Left hindlimb (tissue), 1 donor: ENCODE data around the gene SSNA1.

ENCODE experiments used
- DNase-seq: peaks from one replicate; pipeline ENCODE4 v3.0.0-alpha.2; 2018

Gene SSNA1, protein sequence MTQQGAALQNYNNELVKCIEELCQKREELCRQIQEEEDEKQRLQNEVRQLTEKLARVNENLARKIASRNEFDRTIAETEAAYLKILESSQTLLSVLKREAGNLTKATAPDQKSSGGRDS

DNA sequence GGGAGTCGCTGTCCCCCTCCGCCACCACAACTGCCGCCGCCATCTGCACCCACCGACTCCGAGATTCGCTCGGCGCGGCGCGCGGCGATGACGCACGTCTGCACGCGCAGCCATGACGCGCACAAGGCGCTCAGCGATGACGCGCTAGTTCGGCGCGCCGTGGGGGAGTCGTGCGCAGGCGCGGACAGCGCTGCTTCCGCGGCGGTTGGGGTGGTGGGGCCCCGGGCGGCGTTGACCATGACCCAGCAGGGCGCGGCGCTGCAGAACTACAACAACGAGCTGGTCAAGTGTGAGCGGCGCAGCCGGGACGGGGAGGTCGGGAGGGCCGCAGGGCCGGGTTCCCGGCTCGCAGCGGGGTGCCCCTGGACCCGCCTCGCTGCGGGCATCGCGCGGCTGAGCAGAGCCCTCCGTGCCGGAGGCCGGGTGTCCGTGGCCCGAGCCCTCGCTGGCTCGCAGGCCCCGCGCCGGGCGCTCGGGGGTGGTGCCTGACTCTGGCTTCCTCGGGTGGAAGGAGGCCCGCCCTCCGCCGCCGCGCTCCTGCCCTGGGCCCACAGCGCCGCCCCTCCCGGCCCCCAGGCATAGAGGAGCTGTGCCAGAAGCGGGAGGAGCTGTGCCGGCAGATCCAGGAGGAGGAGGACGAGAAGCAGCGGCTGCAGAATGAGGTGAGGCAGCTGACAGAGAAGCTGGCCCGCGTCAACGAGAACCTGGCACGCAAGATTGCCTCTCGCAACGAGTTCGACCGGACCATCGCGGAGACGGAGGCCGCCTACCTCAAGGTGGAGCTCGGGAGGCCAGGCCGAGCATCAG is at the start of gene SSNA1, which contains the start of gene ANAPC2:
SSNA1 (plus strand) TSS at position 187 of the 807 bp plus-strand sequence; CDS start at position 238, 51 bp downstream.
ANAPC2 (minus strand) TSS at position 71 of the 807 bp plus-strand sequence; CDS start at position 43, 28 bp downstream.
- peak; percentile 95 for DNase-seq

DNA sequence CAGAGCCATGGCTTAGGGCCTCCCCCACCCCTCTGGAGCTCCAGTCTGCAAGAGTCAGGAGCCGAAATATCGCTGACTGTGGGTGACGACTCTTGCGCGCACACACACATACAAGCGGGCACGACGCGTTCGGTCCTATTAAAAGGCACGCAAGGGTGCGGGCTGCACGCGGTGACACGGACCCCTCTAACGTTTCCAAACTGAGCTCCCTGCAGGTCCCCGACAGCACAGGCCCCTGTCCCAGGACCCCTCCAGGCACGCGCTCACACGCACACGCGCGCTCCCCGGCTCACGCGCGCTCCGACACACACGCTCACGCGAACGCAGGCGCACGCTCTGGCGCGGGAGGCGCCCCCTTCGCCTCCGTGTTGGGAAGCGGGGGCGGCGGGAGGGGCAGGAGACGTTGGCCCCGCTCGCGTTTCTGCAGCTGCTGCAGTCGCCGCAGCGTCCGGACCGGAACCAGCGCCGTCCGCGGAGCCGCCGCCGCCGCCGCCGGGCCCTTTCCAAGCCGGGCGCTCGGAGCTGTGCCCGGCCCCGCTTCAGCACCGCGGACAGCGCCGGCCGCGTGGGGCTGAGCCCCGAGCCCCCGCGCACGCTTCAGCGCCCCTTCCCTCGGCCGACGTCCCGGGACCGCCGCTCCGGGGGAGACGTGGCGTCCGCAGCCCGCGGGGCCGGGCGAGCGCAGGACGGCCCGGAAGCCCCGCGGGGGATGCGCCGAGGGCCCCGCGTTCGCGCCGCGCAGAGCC is 49.6 kb upstream of the SSNA1 start, which contains the start of gene GRIN1:
GRIN1 (plus strand) TSS at position 433 of the 746 bp plus-strand sequence. CDS start 333 bp downstream, outside the sequence.
- peak; percentile 48 for DNase-seq

DNA sequence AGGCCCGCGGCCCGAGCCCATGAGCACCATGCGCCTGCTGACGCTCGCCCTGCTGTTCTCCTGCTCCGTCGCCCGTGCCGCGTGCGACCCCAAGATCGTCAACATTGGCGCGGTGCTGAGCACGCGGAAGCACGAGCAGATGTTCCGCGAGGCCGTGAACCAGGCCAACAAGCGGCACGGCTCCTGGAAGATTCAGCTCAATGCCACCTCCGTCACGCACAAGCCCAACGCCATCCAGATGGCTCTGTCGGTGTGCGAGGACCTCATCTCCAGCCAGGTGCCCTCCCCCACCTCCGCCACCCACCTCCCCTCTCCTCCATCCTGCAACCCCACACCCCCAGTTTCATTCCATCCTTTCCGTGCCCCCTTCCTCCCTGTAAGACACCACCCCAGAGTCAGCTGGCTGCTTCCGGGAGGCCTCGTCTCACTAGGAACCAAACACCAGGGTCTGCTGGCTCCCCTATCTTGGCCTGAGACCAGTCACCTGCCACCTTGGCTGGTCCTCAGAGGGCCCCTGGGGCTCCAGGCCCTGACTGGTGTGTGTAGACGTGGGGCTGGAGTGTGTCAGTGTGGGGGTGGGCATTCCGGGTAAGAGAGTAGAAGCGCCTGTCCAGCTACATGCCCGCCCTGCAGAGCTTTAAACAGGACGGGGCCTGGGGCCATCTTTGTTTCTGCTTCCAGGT is 48.9 kb upstream of the SSNA1 start:
- DNase-seq = peak; percentile 18

DNA sequence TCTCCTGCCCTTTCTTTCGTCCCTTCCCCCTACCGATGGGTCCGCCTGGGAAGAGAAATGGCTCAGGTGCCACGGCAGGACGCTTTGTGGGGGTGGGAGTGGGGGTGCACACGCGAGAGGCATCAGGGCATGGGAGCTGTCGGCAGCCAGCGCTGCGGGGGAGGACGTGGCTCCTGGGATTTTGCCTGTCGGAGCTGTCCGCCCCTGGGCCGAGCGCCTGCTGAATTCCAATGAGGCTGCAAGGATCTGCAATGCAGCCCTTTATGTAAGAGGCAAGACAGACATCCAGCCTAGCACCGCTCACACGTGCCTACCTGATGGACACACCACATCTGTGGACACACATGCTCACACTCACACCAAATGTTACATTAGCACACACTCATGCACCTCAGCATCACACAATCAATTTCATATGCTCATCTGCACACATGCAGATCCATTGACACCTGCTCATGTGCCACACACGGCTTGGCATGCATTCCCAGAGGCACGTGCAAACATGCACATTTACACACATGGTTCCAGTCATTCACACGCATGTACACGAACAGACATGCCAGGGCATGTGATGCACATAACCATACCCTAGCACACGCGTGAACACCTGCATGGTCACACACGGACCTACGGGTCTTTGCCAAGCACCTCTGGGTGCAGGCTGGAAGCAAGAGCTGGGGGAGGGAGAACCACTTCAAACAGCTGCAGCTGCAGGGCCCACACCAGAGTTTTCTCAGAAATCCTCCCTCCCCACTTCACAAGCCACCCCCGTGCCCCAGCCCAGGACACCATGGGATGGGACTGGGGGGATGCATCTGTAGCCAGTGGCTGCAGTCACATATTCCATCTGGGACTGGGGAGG is 48.1 kb upstream of the SSNA1 start:
- peak; percentile 15 for DNase-seq

DNA sequence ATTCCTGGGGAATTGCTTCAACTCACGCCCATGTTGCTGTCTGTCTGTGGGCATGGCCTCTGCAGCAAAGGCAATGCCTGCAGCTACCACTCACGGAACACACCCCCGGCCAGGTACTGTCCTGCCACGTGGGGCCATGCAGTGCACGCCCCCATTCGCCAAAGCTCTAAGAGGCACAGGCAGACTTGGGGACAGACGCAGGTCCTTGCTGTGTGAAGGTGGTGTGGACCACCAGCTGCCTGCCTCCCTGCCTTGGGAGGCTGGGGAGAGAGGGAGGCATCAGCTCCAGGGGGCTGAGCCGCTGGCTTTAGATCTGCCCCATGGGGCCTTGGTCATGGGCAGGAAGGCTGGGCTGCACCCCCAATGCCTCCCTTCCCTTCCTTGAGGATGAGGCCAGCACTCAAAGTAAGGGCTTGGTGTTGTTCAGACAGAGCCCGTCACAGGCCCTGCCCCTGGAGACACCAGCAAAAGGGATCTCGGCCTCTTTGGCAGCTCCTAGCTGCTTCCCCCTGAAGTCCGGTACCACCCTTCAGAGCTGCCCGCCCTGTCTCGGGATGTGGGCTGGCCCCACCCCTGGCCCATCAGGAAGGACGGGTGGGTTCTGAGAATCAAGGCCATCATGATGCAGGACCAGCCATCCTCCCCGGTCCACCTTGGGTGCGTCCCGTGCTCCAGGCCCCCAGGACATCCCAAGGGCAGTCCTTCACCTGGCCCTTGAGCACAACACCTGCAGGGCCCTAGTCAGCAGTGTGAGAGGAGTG is 47.2 kb upstream of the SSNA1 start:
- peak; percentile 23 for DNase-seq

DNA sequence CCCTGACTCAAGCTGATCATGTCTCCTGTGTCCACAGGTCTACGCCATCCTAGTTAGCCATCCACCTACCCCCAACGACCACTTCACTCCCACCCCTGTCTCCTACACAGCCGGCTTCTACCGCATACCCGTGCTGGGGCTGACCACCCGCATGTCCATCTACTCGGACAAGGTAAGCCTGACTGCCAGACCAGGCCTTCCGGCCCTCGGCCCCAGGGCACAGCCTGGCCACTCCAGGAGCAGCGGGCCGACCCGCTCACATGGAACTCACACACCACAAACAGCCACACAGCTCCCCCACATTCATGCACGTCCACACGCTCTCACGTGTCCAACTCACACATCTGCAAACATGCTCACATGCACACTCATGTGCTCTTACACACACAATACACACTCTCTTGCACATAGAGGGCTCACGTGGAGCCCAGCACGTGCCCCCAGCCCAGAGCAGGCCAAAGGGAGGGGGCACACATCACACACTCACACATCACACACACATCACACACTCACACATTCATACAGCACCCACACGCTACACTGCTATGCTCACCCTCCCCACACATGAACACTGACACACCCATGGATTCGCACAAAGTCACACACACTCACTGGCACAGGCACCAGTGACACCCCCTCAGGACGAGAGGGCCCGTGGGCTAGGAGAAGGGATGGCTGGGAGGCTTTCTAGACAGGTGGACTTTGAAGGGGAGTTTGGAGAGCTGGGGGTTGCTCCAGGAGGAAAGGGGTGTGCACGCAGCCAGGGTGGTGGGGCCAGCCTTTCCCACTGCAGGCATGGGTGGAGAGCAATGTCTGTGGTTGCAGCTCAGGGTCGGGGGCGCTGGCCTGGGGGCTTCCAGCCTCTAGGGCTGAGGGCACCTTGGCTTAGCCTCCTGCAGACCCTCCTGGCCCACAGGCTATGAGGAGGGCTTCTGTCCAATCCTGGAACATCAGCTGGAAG is 46.2 kb upstream of the SSNA1 start:
- peak; percentile 12 for DNase-seq

DNA sequence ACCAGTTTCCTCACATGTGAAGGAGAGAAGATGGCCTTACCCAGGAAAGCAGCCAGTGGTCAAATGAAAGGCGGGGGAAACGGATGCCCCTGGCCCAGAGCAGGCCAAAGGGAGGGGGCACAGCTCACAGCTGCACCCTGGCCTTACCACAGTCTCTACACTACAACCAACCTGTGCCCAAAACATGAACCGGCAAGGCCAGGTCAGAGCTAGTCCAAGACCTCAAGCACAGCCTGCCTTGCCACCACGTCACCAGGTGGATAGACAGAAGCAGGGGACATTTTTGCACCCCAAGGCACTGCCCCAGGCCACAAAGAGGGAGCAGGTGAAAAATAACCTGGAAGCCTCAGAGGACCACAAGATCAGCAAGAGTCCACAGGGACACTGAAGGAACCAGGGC is 45.0 kb upstream of the SSNA1 start:
- DNase-seq = no peak

DNA sequence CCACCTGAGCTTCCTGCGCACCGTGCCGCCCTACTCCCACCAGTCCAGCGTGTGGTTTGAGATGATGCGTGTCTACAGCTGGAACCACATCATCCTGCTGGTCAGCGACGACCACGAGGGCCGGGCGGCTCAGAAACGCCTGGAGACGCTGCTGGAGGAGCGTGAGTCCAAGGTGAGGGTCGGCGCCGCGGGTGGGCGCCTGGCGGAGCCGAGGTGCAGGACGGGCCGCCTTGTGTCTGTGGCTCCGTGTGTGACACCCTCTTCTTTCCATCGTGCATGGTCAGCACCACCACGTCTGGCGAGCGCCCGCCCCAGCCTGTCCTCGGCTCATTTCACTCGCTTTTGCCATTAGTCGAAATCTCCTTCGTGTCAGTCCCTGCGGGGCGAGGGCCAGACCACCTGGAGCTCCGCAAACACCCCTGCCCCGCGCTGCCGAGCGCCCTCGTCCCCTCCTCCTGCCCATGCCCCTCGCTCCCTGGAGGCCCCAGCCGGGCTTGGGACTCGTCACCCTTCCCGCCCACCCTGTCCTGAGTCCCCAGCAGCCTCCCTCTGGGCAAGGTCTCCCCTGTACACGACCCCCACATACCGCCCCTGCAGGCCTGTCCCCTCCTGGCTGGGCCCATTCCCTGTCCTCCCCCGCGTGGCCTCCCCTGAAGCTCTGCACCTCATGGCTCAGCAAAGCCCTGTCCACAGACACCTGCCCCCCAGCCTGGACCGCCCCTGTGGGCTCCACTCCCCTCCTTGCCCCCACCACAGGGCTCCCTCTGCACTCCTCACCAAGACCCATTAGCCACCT is 42.5 kb upstream of the SSNA1 start:
- peak; percentile 10 for DNase-seq

DNA sequence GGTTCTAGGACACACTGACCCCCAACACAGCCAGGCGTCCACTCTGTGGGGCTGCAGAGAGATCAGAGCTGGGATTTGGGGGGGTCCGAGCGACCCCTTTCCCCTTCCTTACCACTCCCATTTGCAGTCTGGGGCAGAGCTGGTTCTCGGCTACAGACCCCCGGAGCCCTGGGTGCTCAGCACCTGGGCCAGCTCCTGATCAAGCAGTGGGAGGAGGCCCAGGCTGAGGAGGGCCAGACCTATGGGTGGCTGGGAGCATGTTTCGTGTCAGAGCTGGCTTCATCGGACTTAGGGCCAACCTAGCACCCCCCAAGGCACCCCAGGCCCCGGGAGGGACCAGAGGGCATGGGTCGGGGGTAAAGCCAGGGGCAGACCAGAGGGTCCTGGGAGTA is 42.0 kb upstream of the SSNA1 start:
- peak; percentile 12 for DNase-seq

DNA sequence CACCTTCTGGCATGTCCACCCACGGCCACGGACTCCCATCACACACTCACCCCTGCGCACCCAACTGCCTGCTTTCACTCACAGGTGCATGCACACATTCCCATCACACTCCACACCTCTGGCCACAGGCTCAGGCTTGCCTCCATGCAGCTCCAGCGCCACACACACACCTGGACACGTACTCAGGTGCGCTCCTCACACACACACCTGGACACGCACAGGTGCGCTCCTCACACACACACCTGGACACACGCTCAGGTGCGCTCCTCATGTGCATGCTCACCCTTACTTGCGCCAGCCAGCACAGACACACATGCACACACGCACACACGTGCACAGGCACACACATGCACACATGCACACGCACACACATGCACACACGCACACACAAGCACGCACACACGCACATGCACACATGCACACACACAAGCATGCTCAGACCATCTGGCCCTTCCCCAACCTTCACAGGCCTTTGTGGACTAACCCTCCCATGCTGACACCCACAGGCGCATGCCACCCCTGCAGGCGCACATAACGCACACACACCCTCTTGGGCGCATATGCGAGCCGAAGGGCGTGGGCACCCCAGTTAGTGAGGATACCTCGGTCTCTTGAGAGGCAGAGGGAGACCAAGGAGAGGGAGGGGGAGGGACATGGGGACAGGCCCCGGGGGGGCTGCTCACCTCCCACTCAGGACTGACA is 41.2 kb upstream of the SSNA1 start:
- DNase-seq = peak; percentile 25

DNA sequence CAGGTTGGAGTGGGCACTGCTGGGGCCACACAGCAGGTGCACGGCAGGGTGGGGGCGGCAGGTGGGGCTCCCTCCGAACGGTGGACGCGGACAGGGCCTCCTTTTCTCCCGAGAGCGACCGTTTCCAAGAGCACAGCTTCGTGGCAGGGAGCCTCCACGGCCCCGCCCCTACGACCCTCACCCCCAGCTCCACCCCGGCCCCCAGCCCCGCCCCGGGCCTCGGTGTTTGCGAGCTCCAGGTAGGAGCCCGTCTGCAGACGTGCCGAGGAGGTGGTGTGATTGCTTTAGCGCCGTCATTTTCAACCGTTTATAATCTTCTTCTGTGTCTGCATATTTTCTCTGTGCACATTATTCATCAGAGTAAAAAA is 40.7 kb upstream of the SSNA1 start:
- peak; percentile 12 for DNase-seq

DNA sequence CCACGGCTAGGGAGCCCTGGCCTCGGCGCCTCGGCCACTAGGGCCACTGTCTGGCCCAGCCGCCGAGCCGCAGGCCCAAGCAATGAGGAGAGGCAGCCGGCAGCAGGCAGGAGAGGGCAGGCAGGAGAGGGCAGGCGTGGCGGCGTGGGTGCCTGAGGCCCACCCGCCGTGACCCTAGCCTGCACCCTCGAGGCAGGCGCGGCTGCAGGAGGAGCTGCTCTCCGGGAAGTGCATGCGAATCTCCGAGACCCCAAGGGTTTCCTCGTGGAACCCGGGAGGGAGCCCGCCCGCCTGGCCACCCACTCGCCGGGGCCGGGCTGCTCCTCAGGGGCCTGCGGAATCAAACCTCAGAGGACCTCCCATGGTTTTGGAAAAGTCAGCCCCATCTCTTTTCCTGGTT is 40.2 kb upstream of the SSNA1 start:
- no peak for DNase-seq

DNA sequence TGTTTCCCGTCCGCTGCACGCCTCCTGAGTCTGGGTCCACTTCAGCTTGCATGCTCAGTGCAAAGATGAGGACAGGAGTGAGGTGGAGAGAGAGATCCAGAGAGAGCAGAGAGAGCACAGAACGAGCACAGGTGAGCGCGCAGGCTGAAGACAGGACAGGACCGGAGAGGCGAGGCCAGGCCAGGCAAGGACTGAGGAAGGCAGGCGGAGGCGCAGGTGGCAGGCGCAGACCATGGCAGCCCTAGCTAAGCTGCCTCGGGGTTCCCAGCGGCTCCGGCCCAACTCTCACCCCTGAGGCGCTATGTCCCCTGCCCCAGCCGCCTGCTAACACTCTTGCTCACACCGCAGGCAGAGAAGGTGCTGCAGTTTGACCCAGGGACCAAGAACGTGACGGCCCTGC is 39.8 kb upstream of the SSNA1 start:
- DNase-seq = peak; percentile 12

DNA sequence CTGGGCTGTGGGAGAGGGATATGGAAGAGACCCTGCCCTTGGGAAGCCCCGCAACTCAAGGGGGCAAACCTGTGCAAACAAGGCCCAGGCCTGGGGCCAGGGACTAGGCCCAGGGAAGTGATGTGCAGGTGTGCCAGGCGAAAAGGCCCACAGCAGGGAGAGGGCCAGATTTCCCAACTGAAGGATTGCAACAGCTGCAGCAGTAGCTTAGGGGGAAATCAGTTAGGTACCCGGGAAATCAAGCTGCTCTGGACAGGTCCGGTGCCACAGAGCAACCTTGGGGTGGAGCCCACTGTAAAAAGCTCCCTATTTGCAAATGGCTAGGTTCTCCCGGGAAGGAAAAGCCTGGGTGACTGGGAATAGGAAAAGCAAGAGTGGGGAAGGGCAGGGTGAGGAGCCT is 39.1 kb upstream of the SSNA1 start:
- no peak for DNase-seq

DNA sequence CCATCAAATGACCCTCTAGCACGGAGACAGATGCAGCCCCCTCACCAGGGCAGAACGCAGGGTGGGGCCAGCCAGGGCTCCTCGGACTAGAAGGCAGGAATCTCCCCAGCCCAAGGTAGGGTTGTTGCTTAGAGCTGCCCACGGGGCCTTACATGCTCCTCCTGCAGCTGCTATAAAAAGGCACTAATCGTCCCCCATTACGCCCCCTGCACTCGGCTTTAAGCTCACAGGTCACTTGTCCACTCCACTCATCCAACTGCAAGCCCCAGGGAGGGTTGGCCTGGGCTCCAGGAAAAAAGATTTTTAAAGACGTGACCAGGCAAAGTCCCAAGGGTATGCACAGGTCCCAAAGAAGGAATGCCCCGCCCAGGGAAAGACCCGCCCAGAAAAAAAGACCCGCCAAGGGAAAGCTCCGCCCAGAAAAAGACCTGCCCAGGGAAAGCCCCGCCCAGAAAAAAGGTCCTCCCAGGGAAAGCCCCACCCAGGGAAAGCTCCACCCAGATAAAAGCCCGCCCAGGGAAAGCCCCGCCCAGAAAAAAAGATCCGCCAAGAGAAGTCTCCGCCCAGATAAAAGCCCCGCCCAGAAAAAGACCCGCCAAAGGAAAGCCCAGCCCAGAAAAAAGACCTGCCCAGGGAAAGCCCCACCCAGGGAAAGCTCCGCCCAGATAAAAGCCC is 38.4 kb upstream of the SSNA1 start:
- DNase-seq = no peak

DNA sequence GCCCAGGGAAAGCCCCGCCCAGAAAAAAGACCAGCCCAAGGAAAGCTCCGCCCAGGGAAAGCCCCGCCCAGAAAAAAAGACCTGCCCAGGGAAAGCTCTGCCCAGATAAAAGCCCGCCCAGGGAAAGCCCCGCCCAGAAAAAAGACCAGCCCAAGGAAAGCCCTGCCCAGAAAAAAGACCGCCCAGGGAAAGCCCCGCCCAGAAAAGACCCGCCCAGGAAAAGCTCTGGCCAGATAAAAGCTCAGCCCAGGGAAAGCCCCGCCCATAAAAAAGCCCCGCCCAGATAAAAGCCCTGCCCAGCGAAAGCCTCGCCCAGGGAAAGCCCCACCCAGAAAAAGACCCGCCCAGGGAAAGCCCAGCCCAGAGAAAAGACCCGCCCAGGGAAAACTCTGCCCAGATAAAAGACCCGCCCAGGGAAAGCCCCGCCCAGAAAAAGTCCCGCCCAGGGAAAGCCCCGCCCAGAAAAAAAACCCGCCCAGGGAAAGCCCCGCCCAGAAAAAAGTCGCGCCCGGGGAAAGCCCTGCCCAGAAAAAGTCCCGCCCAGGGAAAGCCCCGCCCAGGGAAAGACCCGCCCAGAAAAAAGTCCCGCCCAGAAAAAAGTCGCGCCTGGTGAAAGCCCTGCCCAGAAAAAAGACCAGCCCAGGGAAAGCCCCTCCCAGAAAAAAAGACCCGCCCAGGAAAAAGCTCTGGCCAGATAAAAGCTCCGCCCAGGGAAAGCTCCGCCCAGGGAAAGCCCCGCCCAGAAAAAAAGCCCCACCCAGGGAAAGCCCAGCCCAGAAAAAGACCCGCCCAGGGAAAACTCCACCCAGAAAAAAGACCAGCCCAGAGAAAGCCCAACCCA is 37.6 kb upstream of the SSNA1 start:
- no peak for DNase-seq

DNA sequence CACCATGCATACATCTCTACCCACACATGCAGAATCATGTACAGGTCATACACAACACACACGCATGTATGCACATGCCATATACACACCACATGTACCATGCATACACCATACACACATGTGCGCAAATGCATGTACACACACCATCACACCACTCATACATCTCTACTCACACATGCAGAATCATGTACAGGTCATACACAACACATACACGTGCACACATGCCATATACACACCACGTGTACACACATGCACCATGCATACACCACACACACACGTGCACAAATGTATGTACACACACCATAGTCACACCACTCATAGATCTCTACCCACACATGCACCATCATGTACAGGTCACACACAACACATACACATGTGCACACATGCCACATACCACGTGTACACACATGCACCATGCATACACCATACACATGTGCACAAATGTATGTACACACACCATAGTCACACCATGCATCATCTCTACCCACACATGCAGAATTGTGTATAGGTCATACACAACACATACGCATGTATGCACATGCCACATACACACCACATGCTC is 35.6 kb upstream of the SSNA1 start:
- no peak for DNase-seq
